Effector memory CD4-positive, alpha-beta T cell (primary cell): ENCODE results near the gene OOSP4A.

ENCODE experiments used
- DNase-seq, 3 donors: peaks; one replicate each; pipeline ENCODE4 v3.0.0-alpha.2; 2020
- H3K27ac ChIP-seq: 2 replicates; pipeline ENCODE4 v1.7.0; 2013; ENCODE audit warnings: mild to moderate bottlenecking, low read length, moderate library complexity; ENCODE audit not compliant: insufficient read depth, poor library complexity, severe bottlenecking
- H3K27me3 ChIP-seq: replicated peaks from 2 replicates; pipeline ENCODE4 v1.7.0; 2013; ENCODE audit warnings: mild to moderate bottlenecking, low read length; ENCODE audit not compliant: insufficient read depth, control insufficient read depth, poor library complexity, severe bottlenecking
- H3K36me3 ChIP-seq: 2 replicates; pipeline ENCODE4 v1.7.0; 2013; ENCODE audit warnings: mild to moderate bottlenecking, low read length, moderate library complexity; ENCODE audit not compliant: control insufficient read depth, insufficient read depth
- H3K4me1 ChIP-seq: 2 replicates; pipeline ENCODE4 v1.7.0; 2013; ENCODE audit warnings: low read length, mild to moderate bottlenecking; ENCODE audit not compliant: control insufficient read depth, insufficient read depth, poor library complexity, severe bottlenecking
- H3K4me3 ChIP-seq: 2 replicates; pipeline ENCODE4 v1.7.0; 2013; ENCODE audit warnings: low read length, low read depth, mild to moderate bottlenecking; ENCODE audit not compliant: insufficient read depth, poor library complexity, severe bottlenecking
- H3K9me3 ChIP-seq: 2 replicates; pipeline ENCODE4 v1.7.0; 2013; ENCODE audit warnings: mild to moderate bottlenecking, low read length, moderate library complexity; ENCODE audit not compliant: control insufficient read depth

The OOSP4A gene

DNA sequence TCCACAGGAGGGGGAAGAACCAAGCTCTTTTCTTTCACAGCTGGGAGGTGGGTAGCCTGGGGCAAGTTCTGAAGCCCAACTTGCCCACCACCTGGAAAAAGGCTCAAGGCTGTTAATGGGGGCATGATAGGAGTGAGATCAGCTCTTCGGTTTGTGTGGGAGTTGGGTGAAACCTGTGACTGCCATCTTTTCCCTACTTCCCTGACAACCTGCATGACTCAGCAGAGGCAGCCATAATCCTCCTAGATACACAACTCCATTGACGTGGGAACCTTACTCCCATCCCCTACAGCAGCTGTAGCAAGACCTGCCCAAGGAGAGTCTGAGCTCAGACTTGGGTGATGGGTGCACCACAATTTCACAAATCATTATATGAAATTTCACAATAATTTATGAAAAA is 39.9 kb downstream of the OOSP4A start:
- Histone ChIP-seq H3K4me1 (no peaks in the 10 kb centered on the region), H3K36me3 (no peaks in the 10 kb centered on the region), H3K27ac (no peak overlapping the region), H3K27me3 (peaks cover 3% of the 10 kb centered on the region), H3K4me3 (no peak overlapping the region), H3K9me3 (no peaks in the 10 kb centered on the region)
- no peak for DNase-seq

DNA sequence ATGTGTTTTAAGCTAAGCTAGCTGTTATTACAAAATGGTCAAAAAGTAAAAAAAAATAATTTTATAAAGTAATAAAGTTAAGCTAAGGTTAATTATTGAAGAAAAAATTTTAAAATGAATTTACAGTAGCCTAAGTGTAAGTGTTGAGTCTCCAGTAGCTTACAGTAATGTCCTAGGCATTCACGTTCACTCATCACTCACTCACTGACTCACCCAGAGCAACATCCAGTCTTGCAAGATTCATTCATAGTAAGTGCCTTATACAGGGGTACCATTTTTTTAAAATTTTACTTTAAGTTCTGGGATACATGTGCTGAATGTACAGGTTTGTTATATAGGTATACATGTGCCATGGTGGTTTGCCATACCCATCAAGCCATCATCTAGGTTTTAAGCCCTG is 41.5 kb downstream of the OOSP4A start:
- Histone ChIP-seq H3K4me1 (no peaks in the 10 kb centered on the region), H3K36me3 (no peaks in the 10 kb centered on the region), H3K27me3 (no peaks in the 10 kb centered on the region), H3K9me3 (no peaks in the 10 kb centered on the region), H3K4me3 (no peak overlapping the region), H3K27ac (no peak overlapping the region)
- DNase-seq, result no peak

DNA sequence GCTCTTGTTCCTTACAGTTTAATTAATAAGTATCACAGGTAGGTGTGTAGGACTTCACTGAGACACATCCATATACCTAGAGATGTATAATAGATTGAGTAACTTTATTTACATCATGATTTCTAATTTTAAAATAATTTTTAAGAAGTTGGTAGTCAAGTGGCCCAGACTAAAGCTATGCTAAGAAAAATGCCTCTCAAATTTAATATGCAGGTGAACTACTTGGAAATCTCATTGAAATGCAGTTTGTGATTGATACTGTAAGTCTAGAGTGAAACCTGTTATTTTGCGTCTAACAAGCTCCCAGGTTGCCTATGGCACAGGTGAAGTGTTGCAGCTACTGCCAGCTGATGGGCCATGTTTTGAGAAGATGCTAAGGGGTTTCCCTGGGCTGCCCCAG is 53.0 kb downstream of the OOSP4A start, which contains the start of gene OOSP4B:
Gene OOSP4B (plus strand): TSS at position 301 of the 400 bp plus-strand sequence.
- H3K27ac ChIP-seq, result no peak within 1 kb of the TSS
- H3K9me3 ChIP-seq, result no peaks in the 10 kb centered on the region
- H3K4me3 ChIP-seq, result no peak within 1 kb of the TSS
- DNase-seq, result no peak
- H3K27me3 ChIP-seq, result no peaks in the 10 kb centered on the region
- no peaks in the 10 kb centered on the region for H3K4me1 ChIP-seq
- no peaks in the 10 kb centered on the region for H3K36me3 ChIP-seq

DNA sequence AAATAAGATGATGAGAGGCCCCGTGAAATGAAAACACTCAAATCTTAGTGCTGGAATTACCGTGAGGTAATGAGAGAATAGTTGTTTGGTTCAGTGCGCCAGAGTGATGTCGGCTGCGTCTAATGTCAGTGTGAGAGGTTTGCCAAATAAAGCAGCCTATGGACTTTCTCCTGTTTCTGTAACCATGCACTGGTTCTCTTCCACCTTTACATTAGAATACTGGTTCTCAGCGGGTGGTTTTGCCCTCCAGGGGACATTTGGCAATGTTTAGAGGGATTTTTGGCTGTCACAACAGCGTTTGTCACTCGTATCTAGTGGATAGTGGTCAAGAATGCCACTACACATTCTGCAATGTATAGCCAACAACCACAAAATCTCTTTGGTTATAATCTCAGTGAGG is 54.2 kb downstream of the OOSP4A start:
- no peaks in the 10 kb centered on the region for H3K27me3 ChIP-seq
- DNase-seq, result no peak
- H3K36me3 ChIP-seq, result no peaks in the 10 kb centered on the region
- H3K27ac ChIP-seq, result no peak overlapping the region
- H3K4me1 ChIP-seq, result no peaks in the 10 kb centered on the region
- H3K9me3 ChIP-seq, result no peaks in the 10 kb centered on the region
- H3K4me3 ChIP-seq, result no peak overlapping the region
